ENCODE measurements around the gene CBR1. TPM values are rescaled to one million over a fixed set of nuclear protein-coding genes. Genes with fewer than 3 reads are reported as not detected.
A peak's percentile ranks its signal among the peaks of the same experiment; 100 is the strongest.

Gene CBR1
- total and polyA plus RNA-seq, 8 donors, result 20.7 to 83.4 (median 30.1) TPM

- Histone ChIP-seq H3K27ac (no peak overlapping the region), H3K9me3 (no peaks in the 10 kb centered on the region), H3K27me3 (no peaks in the 10 kb centered on the region), H3K4me3 (no peak overlapping the region), H3K36me3 (peaks cover 0 to 1% of the 10 kb centered on the region in 2 donors), H3K4me1 (peaks cover 5 to 13% of the 10 kb centered on the region in 2 donors)
- intact Hi-C loops (cut with DNase I), result no loop called here
- TF ChIP-seq CTCF (IDR thresholded peaks at IDR 0.05), result no peak
- DNase-seq, result no peak
- ATAC-seq, result no peak
Observed at GRCh38 chr21:36077758-36078157, 7.9 kb downstream of the CBR1 start.

- Histone ChIP-seq H3K4me3 (no peak overlapping the region), H3K9me3 (no peaks in the 10 kb centered on the region), H3K27ac (peak overlapping the region in 1 of 2 donors; percentile 46), H3K4me1 (peaks cover 5 to 9% of the 10 kb centered on the region in 2 donors), H3K36me3 (no peaks in the 10 kb centered on the region), H3K27me3 (no peaks in the 10 kb centered on the region)
- no peak for TF ChIP-seq CTCF (IDR thresholded peaks at IDR 0.05)
- DNase-seq (peak in 1 of 4 donors; percentile 48), ATAC-seq (peak; percentile 73)
- intact Hi-C loops (cut with DNase I), result no loop called here
Observed at GRCh38 chr21:36079010-36079649, 9.3 kb downstream of the CBR1 start.

- no peaks in the 10 kb centered on the region for H3K36me3 ChIP-seq
- TF ChIP-seq CTCF (IDR thresholded peaks at IDR 0.05), result no peak
- no peak for ATAC-seq
- H3K27me3 ChIP-seq, result no peaks in the 10 kb centered on the region
- intact Hi-C loops (cut with DNase I), result no loop called here
- no peaks in the 10 kb centered on the region for H3K9me3 ChIP-seq
- DNase-seq, result no peak
- H3K4me1 ChIP-seq, result peaks cover 5 to 9% of the 10 kb centered on the region in 2 donors
- H3K27ac ChIP-seq, result no peak overlapping the region
- no peak overlapping the region for H3K4me3 ChIP-seq
Observed at GRCh38 chr21:36079671-36080070, 9.8 kb downstream of the CBR1 start.

GRCh38 chr21:36080386-36080785, 10.6 kb downstream of the CBR1 start:
- no peak overlapping the region for H3K27ac ChIP-seq
- intact Hi-C loops (cut with DNase I), result no loop called here
- TF ChIP-seq CTCF (IDR thresholded peaks at IDR 0.05), result no peak
- ATAC-seq (no peak), DNase-seq (no peak)
- no peaks in the 10 kb centered on the region for H3K9me3 ChIP-seq
- no peak overlapping the region for H3K4me3 ChIP-seq
- H3K27me3 ChIP-seq, result no peaks in the 10 kb centered on the region
- peaks cover 5 to 9% of the 10 kb centered on the region in 2 donors for H3K4me1 ChIP-seq
- no peaks in the 10 kb centered on the region for H3K36me3 ChIP-seq

GRCh38 chr21:36082237-36082664, 12.4 kb downstream of the CBR1 start:
- Histone ChIP-seq H3K4me3 (no peak overlapping the region), H3K4me1 (peaks cover 0 to 9% of the 10 kb centered on the region in 2 donors), H3K9me3 (no peaks in the 10 kb centered on the region), H3K27me3 (no peaks in the 10 kb centered on the region), H3K36me3 (no peaks in the 10 kb centered on the region), H3K27ac (no peak overlapping the region)
- ATAC-seq, result no peak
- intact Hi-C loops (cut with DNase I), result no loop called here
- TF ChIP-seq CTCF (IDR thresholded peaks at IDR 0.05), result no peak
- no peak for DNase-seq

All from left lung (tissue), 10 donors.